ENCODE results near the gene ZNF124.
A peak's percentile ranks its signal among the peaks of the same experiment; 100 is the strongest.

DNA sequence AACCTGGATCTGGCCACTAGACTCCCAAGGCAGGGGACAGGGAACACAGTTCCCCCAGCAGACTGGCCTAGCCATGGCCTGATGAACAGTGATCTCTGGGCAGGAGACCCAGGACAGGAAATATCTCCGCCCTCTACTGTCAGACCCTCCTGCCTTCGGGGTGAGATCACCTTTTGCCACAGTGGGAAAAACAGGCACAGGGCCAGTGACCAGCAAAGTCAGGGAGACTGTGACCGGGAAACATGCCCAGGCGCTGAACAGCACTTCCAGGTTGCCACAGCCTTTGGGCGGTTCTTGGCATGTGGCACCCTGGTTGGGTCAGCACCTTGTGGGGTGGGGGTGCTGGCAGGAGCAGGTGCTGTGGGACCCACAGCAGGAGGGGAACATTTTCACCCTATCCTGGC, 58.7 kb downstream of the ZNF124 start:
- TF ChIP-seq, protein P1, sequence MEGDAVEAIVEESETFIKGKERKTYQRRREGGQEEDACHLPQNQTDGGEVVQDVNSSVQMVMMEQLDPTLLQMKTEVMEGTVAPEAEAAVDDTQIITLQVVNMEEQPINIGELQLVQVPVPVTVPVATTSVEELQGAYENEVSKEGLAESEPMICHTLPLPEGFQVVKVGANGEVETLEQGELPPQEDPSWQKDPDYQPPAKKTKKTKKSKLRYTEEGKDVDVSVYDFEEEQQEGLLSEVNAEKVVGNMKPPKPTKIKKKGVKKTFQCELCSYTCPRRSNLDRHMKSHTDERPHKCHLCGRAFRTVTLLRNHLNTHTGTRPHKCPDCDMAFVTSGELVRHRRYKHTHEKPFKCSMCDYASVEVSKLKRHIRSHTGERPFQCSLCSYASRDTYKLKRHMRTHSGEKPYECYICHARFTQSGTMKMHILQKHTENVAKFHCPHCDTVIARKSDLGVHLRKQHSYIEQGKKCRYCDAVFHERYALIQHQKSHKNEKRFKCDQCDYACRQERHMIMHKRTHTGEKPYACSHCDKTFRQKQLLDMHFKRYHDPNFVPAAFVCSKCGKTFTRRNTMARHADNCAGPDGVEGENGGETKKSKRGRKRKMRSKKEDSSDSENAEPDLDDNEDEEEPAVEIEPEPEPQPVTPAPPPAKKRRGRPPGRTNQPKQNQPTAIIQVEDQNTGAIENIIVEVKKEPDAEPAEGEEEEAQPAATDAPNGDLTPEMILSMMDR (conservative IDR thresholded peaks at IDR 0.05; ENCODE audit: low read depth in 2 of 2): 0 out of 4 replicates have a peak, but pooled peaks of 1 of the 2 experiments have one; percentile 10
- TF ChIP-seq POLR2AphosphoS5 (IDR thresholded peaks at IDR 0.05; ENCODE audit: low read depth) (no peak), EZH2 (IDR thresholded peaks at IDR 0.05; ENCODE audit: low read depth, unreplicated experiment) (no peak), CREB1 (CRISPR knock-in tag; IDR thresholded peaks at IDR 0.05; ENCODE audit: low read depth) (no peak)
- TF ChIP-seq, protein P2, sequence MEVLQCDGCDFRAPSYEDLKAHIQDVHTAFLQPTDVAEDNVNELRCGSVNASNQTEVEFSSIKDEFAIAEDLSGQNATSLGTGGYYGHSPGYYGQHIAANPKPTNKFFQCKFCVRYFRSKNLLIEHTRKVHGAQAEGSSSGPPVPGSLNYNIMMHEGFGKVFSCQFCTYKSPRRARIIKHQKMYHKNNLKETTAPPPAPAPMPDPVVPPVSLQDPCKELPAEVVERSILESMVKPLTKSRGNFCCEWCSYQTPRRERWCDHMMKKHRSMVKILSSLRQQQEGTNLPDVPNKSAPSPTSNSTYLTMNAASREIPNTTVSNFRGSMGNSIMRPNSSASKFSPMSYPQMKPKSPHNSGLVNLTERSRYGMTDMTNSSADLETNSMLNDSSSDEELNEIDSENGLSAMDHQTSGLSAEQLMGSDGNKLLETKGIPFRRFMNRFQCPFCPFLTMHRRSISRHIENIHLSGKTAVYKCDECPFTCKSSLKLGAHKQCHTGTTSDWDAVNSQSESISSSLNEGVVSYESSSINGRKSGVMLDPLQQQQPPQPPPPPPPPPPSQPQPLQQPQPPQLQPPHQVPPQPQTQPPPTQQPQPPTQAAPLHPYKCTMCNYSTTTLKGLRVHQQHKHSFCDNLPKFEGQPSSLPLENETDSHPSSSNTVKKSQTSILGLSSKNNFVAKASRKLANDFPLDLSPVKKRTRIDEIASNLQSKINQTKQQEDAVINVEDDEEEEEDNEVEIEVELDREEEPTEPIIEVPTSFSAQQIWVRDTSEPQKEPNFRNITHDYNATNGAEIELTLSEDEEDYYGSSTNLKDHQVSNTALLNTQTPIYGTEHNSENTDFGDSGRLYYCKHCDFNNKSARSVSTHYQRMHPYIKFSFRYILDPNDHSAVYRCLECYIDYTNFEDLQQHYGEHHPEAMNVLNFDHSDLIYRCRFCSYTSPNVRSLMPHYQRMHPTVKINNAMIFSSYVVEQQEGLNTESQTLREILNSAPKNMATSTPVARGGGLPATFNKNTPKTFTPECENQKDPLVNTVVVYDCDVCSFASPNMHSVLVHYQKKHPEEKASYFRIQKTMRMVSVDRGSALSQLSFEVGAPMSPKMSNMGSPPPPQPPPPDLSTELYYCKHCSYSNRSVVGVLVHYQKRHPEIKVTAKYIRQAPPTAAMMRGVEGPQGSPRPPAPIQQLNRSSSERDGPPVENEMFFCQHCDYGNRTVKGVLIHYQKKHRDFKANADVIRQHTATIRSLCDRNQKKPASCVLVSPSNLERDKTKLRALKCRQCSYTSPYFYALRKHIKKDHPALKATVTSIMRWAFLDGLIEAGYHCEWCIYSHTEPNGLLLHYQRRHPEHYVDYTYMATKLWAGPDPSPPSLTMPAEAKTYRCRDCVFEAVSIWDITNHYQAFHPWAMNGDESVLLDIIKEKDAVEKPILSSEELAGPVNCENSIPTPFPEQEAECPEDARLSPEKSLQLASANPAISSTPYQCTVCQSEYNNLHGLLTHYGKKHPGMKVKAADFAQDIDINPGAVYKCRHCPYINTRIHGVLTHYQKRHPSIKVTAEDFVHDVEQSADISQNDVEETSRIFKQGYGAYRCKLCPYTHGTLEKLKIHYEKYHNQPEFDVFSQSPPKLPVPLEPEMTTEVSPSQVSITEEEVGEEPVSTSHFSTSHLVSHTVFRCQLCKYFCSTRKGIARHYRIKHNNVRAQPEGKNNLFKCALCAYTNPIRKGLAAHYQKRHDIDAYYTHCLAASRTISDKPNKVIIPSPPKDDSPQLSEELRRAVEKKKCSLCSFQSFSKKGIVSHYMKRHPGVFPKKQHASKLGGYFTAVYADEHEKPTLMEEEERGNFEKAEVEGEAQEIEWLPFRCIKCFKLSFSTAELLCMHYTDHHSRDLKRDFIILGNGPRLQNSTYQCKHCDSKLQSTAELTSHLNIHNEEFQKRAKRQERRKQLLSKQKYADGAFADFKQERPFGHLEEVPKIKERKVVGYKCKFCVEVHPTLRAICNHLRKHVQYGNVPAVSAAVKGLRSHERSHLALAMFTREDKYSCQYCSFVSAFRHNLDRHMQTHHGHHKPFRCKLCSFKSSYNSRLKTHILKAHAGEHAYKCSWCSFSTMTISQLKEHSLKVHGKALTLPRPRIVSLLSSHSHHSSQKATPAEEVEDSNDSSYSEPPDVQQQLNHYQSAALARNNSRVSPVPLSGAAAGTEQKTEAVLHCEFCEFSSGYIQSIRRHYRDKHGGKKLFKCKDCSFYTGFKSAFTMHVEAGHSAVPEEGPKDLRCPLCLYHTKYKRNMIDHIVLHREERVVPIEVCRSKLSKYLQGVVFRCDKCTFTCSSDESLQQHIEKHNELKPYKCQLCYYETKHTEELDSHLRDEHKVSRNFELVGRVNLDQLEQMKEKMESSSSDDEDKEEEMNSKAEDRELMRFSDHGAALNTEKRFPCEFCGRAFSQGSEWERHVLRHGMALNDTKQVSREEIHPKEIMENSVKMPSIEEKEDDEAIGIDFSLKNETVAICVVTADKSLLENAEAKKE (CRISPR knock-in tag; IDR thresholded peaks at IDR 0.05): no peak

Data from GM23338 (cell line).